HepG2 (cell line): ENCODE measurements around the gene RRAS2. TPM values are rescaled to one million over a fixed set of nuclear protein-coding genes. Genes with fewer than 3 reads are reported as not detected.

Source experiments
- ATAC-seq: fragments of 200-7000 bp; cut with Tn5 transposase; 3 replicates; pipeline ENCODE4 v1.9.1; 2020; ENCODE audit warnings: mild to moderate bottlenecking, moderate library complexity
- BruUV-seq: library from RNA; stranded (reverse); fragments of 400-500 nt; replicated peaks from 2 replicates; lab custom pipeline; 2021; lab: Mats Ljungman, UMichigan
- CTCF ChIA-PET: fragments of 300-600 bp; formaldehyde crosslinking; extraction: SDS; loops from one replicate; lab custom pipeline; 2021; ENCODE audit warnings: low total read pairs, inconsistent platforms, low intra/inter-chr PET ratio; lab: Yijun Ruan, JAX
- POLR2A ChIA-PET: fragments of 350-600 bp; sonication (Branson Sonifier 250); formaldehyde crosslinking; loops from one replicate; lab custom pipeline; 2020; ENCODE audit warnings: antibody characterized with exemption, inconsistent platforms; lab: Yijun Ruan, JAX
- DNase-seq: peaks from one replicate; pipeline ENCODE4 v3.0.0-alpha.2; 2015; ENCODE audit warnings: low spot score
- FAIRE-seq: peaks from 3 replicates; lab custom pipeline; 2011; peaks lifted over from hg19 to GRCh38; lab: Jason Lieb, UNC
- H2AFZ ChIP-seq: one replicate; pipeline ENCODE4 v1.6.1; 2011; ENCODE audit warnings: low read length, inconsistent platforms
- H3K27ac ChIP-seq: fragments of 300-600 bp; 3 replicates; pipeline ENCODE4 v1.8.0; 2011; ENCODE audit warnings: mixed run types, mild to moderate bottlenecking, mixed read lengths, low read length, inconsistent platforms; ENCODE audit not compliant: insufficient read depth; ENCODE audit errors: extremely low read length
- H3K27me3 ChIP-seq, 2 experiments: fragments of 200-600 bp in 1 of 2; 2 replicates in 1 of 2; 3 replicates in 1 of 2; pipeline versions ENCODE4 v1.6.0 to v1.8.0; 2011; ENCODE audit warnings: low read length in 2 of 2, mild to moderate bottlenecking in 2 of 2, moderate library complexity in 2 of 2, inconsistent platforms in 1 of 2; ENCODE audit not compliant: insufficient read depth in 2 of 2, control insufficient read depth in 1 of 2
- H3K36me3 ChIP-seq, 2 experiments: fragments of 200-600 bp in 1 of 2; replicated peaks in 1 of 2; 2 replicates in 1 of 2; 3 replicates in 1 of 2; pipeline versions ENCODE4 v1.5.1 to v1.8.0; 2011; ENCODE audit warnings: low read length in 2 of 2, inconsistent platforms in 1 of 2; ENCODE audit not compliant: insufficient read depth in 2 of 2, control insufficient read depth in 1 of 2
- H3K4me1 ChIP-seq: 2 replicates; pipeline ENCODE4 v1.5.1; 2012; ENCODE audit warnings: low read length, inconsistent platforms; ENCODE audit not compliant: insufficient read depth
- H3K4me2 ChIP-seq: 2 replicates; pipeline ENCODE4 v1.6.0; 2011; ENCODE audit warnings: low read depth, low read length, inconsistent platforms
- H3K4me3 ChIP-seq, 3 experiments: fragments of 200-600 bp in 1 of 3; sonication (generic), shearing (Covaris generic) in 1 of 3; replicated peaks in 1 of 3; 2 replicates each; pipeline ENCODE4 v1.5.1; 2011 to 2016; ENCODE audit warnings: low read length in 3 of 3, inconsistent platforms in 2 of 3, low read depth in 2 of 3, mild to moderate bottlenecking in 2 of 3, control low read depth in 1 of 3, mixed read lengths in 1 of 3; ENCODE audit not compliant: insufficient read depth in 1 of 3
- H3K79me2 ChIP-seq: one replicate; pipeline ENCODE4 v1.6.1; 2011; ENCODE audit warnings: low read length, inconsistent platforms; ENCODE audit not compliant: insufficient read depth
- H3K9ac ChIP-seq: 2 replicates; pipeline ENCODE4 v1.6.0; 2011; ENCODE audit warnings: mild to moderate bottlenecking, low read depth, low read length, inconsistent platforms; ENCODE audit not compliant: insufficient read depth
- H3K9me3 ChIP-seq: 2 replicates; pipeline ENCODE4 v1.5.1; 2012; ENCODE audit warnings: mild to moderate bottlenecking, low read length
- H4K20me1 ChIP-seq: 2 replicates; pipeline ENCODE4 v1.6.0; 2011; ENCODE audit warnings: inconsistent platforms, mild to moderate bottlenecking, low read length, moderate library complexity; ENCODE audit not compliant: insufficient read depth
- ATF3 ChIP-seq: sonication (generic); formaldehyde crosslinking; IDR thresholded peaks from 2 replicates; pipeline ENCODE4 v1.4.0; 2020; ENCODE audit warnings: missing genetic modification reagents
- GRHL1 ChIP-seq: sonication (generic); formaldehyde crosslinking; conservative IDR thresholded peaks from 2 replicates; pipeline ENCODE4 v1.8.0; 2022; ENCODE audit warnings: missing genetic modification reagents
- HNRNPUL1 ChIP-seq: fragments of 200-400 bp; formaldehyde crosslinking; IDR thresholded peaks from 2 replicates; pipeline ENCODE4 v1.6.1; 2017; ENCODE audit warnings: low read depth, mild to moderate bottlenecking, low read length, moderate library complexity
- IRF2 ChIP-seq: IDR thresholded peaks from 2 replicates; pipeline ENCODE4 v1.6.1; 2018; ENCODE audit warnings: missing genetic modification reagents, missing compliant biosample characterization
- MYC ChIP-seq: sonication (generic); formaldehyde crosslinking; IDR thresholded peaks from 2 replicates; pipeline ENCODE4 v1.9.0; 2021; ENCODE audit warnings: missing genetic modification reagents, borderline replicate concordance
- SP4 ChIP-seq: sonication (generic); formaldehyde crosslinking; IDR thresholded peaks from 2 replicates; pipeline ENCODE4 v1.8.1; 2023; ENCODE audit warnings: mild to moderate bottlenecking, missing genetic modification reagents
- TFAP4 ChIP-seq: sonication (generic); IDR thresholded peaks from 2 replicates; pipeline ENCODE4 v1.6.1; 2016; ENCODE audit warnings: low read depth, borderline replicate concordance
- ZMAT3 ChIP-seq: sonication (generic); formaldehyde crosslinking; conservative IDR thresholded peaks from 2 replicates; pipeline ENCODE4 v1.7.0; 2021; ENCODE audit warnings: missing genetic modification reagents
- ZNF296 ChIP-seq: sonication (generic); formaldehyde crosslinking; conservative IDR thresholded peaks from 2 replicates; pipeline ENCODE4 v1.5.0; 2020; ENCODE audit warnings: mild to moderate bottlenecking, missing genetic modification reagents
- ZNF33B ChIP-seq: sonication (generic); formaldehyde crosslinking; IDR thresholded peaks from 2 replicates; pipeline ENCODE4 v1.5.1; 2020; ENCODE audit warnings: mild to moderate bottlenecking, missing genetic modification reagents
- ZNF740 ChIP-seq: sonication (generic); formaldehyde crosslinking; IDR thresholded peaks from 2 replicates; pipeline ENCODE4 v1.4.0; 2020; ENCODE audit warnings: missing genetic modification reagents
- ZNF891 ChIP-seq: sonication (generic); formaldehyde crosslinking; IDR thresholded peaks from 2 replicates; pipeline ENCODE4 v1.5.0; 2020; ENCODE audit warnings: mild to moderate bottlenecking, missing genetic modification reagents
- WGBS: methylation state at CpG from one replicate; pipeline ENCODE4 v1.1.6; 2017; ENCODE audit warnings: low lambda C conversion rate; 5-methylcytosine and 5-hydroxymethylcytosine counted together
- in situ Hi-C: cut with HindIII; loops from 2 replicates; pipeline ENCODE4 v1.10.0; 2017; ENCODE audit warnings: low pct_unique_long_range_greater_than_20kb; ENCODE audit not compliant: extremely low pct_ligation_motif_present
- intact Hi-C: fragments of 100-400 bp; cut with micrococcal nuclease; formaldehyde crosslinking; loops from one replicate; pipeline ENCODE4 v1.10.0; 2022; ENCODE audit not compliant: unreplicated experiment
- polyA plus RNA-seq, 8 experiments: library from polyadenylated mRNA; depleted of rRNA in 3 of 8; stranded (reverse) in 7 of 8; unstranded in 1 of 8; fragments of >200 nt; fragmentation: Illumina TruSeq in 4 of 8; extraction: Trizol in 4 of 8; gene quantifications; 2 replicates each; pipeline versions ENCODE4 v1.2.1 to v1.2.3, GENCODE V29; 2011 to 2016; ENCODE audit warnings: low read depth in 4 of 8, missing spikeins in 1 of 8, mixed read lengths in 1 of 8; ENCODE audit not compliant: insufficient read depth in 1 of 8
- total RNA-seq, 5 experiments: library from RNA; depleted of rRNA; stranded (reverse); fragments of >200 nt; fragmentation: Illumina TruSeq; extraction: Trizol; gene quantifications; 2 replicates each; pipeline ENCODE4 v1.2.3, GENCODE V29; 2016; ENCODE audit warnings: low read depth in 1 of 5

The RRAS2 gene
- total and polyA plus RNA-seq, 2 of the 13 experiments (the other 11 are each of a cell fraction or from before 2014, with no cell fraction given) = 19.0 to 44.1 TPM

GRCh38 chr11:14300661-14301304 lies 58.2 kb downstream of the RRAS2 start (continued):
- TF ChIP-seq ZNF33B (CRISPR knock-in tag) (no peak), IRF2 (CRISPR knock-in tag) (0 out of 2 replicates have a peak, but pooled peaks have one; percentile 18)
- TF ChIP-seq, all 625 proteins: peak for 8

- peaks cover 9% of the 10 kb centered on the region for H3K79me2 ChIP-seq
- peaks cover 3% of the 10 kb centered on the region for H4K20me1 ChIP-seq
- POLR2A ChIA-PET = no interaction called here
- DNase-seq (no peak), ATAC-seq (no peak), FAIRE-seq (no peak)
- intact Hi-C loops = loop anchor here (1.0 kb wide), 2 partner anchors 119 to 155 kb away; no protein-coding TSS in a partner anchor
- no peak overlapping the region for H3K4me3 ChIP-seq
- 92% methylated on average over 1 of the region's 1 CpG for WGBS
- CTCF ChIA-PET = interaction anchor here (0.6 to 2.6 kb wide), 4 partner anchors 118 to 155 kb away, joined by 3 to 19 read pairs (median 7); no protein-coding TSS in a partner anchor
- BruUV-seq = no TSS peak
- no peak overlapping the region for H3K4me2 ChIP-seq
- H2AFZ ChIP-seq = no peak overlapping the region
- H3K9ac ChIP-seq = no peak overlapping the region
- no peaks in the 10 kb centered on the region for H3K9me3 ChIP-seq
- in situ Hi-C loops = loop anchor here (10.0 kb wide), 2 partner anchors 115 to 145 kb away; no protein-coding TSS in a partner anchor
- H3K4me1 ChIP-seq = peaks cover 8% of the 10 kb centered on the region
- H3K27me3 ChIP-seq = no peaks in the 10 kb centered on the region
- no peak overlapping the region for H3K27ac ChIP-seq
- no peaks in the 10 kb centered on the region for H3K36me3 ChIP-seq
- no peak for TF ChIP-seq GRHL1
- no peak for TF ChIP-seq ZNF740 (CRISPR knock-in tag)
- TF ChIP-seq MYC (CRISPR knock-in tag) = no peak
- TF ChIP-seq ZMAT3 = no peak
- no peak for TF ChIP-seq ZNF891 (CRISPR knock-in tag)
- TF ChIP-seq ZNF296 (CRISPR knock-in tag) = no peak
- TF ChIP-seq SP4 (CRISPR knock-in tag) = no peak
- TF ChIP-seq ATF3 (CRISPR knock-in tag) = no peak
- TF ChIP-seq TFAP4 = no peak
- no peak for TF ChIP-seq HNRNPUL1
These were observed 59.1 kb downstream of the RRAS2 start for GRCh38 chr11:14299921-14300320.
